Urothelium cell line (cell line): ENCODE data around the gene CASZ1.

Experiments
- DNase-seq: peaks from one replicate; pipeline ENCODE4 v3.0.0; 2011; ENCODE audit warnings: low spot score, mixed read lengths
- FAIRE-seq: peaks from 2 replicates; lab custom pipeline; 2011; peaks lifted over from hg19 to GRCh38; lab: Jason Lieb, UNC

Gene CASZ1

GRCh38 chr1:10677491-10678391 lies 118.7 kb downstream of the CASZ1 start:
- FAIRE-seq (no peak), DNase-seq (no peak)

DNA sequence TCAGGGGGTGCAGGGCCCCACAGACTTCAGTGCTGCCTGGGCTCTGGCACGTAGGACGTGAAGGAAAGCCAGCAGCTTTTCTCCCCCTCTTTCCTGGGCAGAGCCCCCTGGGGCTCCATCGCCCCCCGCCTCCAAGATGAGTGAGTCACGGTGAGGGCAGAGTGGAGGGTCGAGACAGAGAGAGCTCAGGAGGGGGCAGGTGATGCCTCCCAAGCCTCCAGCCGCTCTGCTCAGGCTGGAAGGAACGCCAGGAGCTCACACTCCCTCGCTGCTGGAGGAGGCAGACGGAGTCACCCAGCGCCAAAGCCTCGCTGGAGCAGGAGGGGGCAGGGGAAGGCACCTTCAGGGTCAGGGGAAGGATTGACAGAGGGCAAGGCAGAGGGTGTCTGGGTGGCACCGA lies 119.5 kb downstream of the CASZ1 start:
- FAIRE-seq = no peak
- DNase-seq = no peak

DNA sequence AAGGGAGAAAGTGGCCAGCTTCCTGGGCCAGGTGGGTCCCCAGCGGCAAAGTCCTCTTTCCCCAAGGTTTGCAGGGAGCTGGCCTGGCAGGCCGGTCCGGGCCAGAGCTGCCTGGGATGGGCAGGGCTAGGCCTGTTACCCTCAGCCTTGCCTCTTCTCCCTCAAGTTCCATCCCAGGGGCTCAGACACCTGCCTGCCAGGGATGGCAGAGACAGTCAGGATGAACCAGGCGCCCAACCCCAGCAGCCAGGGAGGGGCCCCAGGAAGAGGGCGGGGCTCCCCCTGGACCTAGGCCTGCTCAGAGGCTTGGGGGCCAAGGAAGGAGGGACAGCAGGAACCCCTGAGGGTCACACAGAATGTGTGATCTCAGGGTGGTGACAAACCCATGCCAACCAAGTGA lies 120.6 kb downstream of the CASZ1 start:
- no peak for DNase-seq
- no peak for FAIRE-seq

GRCh38 chr1:10674700-10675609 lies 121.5 kb downstream of the CASZ1 start:
- DNase-seq (no peak), FAIRE-seq (no peak)

- DNase-seq (no peak), FAIRE-seq (no peak)
Measured at GRCh38 chr1:10674222-10674621, 122.2 kb downstream of the CASZ1 start.

- FAIRE-seq = no peak
- DNase-seq = no peak
Measured at GRCh38 chr1:10673109-10673711, 123.2 kb downstream of the CASZ1 start.

DNA sequence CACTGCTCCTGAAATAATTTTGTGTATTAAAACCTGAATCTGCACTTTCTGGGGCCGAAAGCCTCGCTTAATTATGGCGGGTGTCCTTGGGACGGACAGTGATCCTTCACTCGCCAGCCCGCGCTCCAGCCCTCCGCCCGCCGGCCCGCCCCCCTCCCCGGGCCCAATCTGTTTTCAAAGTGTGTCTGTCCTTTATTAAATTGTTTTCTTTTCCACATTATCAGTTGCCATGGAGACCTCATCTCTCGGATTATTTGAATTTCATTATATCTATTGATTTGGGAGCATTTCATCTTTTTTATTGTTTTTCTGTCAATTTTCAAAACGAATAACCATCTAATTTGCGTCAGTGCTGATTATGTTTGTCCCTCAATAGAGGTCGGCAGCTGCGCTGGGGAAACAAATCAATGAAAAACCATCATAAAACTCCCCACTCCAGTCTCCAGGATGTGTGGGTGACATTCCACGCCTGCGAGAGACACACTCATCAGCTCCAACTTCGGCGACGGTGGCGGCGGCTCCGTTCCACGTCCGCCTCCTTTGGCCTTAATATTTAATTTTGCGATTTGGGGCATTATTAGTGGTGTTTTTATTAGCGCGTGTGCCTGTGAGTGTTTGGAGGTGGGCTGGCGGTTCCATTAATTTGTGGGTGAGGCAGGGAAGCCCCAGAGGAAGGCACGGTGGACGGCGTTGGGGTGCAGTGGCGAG lies 123.9 kb downstream of the CASZ1 start:
- no peak for FAIRE-seq
- DNase-seq = no peak

- FAIRE-seq = no peak
- DNase-seq = no peak
Measured at GRCh38 chr1:10671622-10672342, 124.7 kb downstream of the CASZ1 start.

- FAIRE-seq = no peak
- DNase-seq = no peak
Measured at GRCh38 chr1:10671090-10671489, 125.4 kb downstream of the CASZ1 start.

DNA sequence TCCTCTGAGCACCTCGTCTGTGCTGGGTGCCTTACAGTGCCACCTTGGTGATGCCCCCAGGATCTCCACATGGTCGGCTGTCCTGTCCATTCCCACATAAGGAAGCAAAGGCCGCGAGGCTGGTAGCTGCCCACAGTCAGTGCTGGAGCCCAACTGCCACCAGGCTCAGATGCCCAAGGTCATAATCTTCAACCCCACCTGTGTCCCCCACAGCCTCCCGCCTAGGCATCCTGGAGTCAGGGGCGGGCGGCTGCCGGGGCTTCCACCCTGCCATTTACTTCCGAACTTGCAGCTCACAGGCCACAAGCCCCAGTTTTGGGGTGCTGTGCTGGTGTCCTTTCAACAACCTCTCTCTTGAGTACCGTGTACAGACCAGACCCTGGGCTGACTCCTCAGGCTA lies 126.3 kb downstream of the CASZ1 start:
- DNase-seq (no peak), FAIRE-seq (no peak)

DNA sequence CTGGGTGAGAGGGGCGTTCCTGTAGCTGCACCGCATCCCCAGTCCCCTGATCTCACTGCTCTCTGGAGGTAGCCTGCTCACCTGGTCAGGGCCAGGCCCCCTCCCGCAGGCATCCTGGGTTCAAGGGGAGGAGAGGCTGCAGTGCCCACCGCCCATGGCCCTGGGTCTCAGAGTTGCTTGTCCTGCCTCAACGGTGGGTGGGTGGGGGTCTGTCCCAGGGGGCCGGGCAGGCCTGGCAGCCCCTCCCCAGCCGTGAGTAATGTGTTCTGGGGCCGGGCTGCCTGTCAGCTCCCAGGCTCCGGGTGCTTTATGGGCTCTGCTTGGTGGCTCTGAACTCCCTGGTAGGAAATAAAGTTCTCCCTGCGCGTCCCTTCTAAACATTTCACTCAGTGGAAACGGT lies 126.9 kb downstream of the CASZ1 start:
- FAIRE-seq = no peak
- DNase-seq = no peak

DNA sequence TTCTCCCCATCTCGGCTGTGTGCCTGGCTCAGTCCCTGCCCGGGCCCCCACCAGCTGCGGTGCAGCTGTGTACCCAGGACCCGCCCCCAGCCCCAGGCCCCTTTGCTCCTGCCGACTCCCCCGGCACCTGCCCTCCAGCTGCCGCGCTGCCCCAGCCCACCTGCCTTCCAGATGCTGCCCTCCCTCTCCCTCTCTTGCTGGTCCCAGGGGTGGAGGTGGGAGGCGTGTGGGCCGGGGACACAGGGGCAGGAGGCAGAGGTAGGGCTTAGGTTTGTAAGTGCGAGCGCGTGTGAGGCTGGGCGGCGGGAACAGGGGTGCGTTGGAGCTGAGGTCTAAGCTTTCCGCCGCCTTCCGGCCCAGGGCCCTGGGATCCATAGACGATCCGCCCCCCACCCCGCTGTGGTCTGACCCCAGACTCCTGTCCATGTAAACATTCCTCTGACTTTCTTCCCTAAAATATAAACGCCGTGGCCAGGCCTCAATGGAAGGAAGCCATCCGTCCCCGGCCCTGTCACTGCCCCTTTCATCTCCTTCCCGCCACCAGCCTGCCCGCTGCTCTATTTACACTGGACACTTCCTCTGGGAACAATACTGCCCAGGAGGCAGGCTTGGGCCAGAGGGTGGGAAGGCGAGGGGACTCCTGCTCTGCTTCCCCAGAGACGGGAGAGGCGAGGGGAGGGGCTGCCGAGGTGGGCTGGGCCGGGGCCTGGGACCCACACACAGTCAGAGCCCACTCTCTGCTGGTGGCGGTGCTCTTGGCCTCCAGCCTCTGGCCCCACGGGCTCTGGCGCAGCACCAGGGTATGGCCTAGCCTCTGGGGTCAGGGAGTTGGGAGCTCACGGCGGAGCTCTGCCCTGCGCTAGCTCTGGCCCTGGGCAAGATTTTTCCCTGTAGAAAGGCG lies 128.3 kb downstream of the CASZ1 start:
- FAIRE-seq = no peak

GRCh38 chr1:10665930-10666850 lies 130.3 kb downstream of the CASZ1 start:
- no peak for DNase-seq
- FAIRE-seq = no peak

More for the DNA sequence above, 128.3 kb downstream of the CASZ1 start:
- DNase-seq = no peak

DNA sequence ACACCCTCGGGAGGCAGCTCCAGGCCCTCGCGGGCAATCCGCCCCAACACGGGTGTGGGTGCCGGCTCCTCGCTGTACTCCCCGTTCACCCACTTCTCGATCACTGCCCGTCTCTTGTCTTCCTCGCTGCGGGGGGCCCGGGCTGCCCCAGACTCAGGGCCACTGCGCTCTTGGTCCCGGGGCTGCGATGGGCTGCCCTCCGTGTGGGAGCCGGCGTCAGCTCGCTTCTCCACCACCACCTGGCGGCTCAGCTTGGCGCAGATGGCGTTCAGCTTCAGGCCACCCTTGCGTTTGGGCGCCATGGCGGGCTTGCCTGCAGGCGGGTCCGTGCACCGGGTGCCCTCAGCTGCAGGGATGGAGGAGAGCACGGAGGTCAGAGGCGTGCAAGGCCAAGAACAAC lies 131.2 kb downstream of the CASZ1 start:
- FAIRE-seq (no peak), DNase-seq (no peak)

GRCh38 chr1:10664251-10664650 lies 132.2 kb downstream of the CASZ1 start:
- DNase-seq = no peak

GRCh38 chr1:10663678-10664035 lies 132.8 kb downstream of the CASZ1 start:
- FAIRE-seq = no peak
- DNase-seq = no peak

More at GRCh38 chr1:10664251-10664650, 132.2 kb downstream of the CASZ1 start:
- FAIRE-seq = no peak

DNA sequence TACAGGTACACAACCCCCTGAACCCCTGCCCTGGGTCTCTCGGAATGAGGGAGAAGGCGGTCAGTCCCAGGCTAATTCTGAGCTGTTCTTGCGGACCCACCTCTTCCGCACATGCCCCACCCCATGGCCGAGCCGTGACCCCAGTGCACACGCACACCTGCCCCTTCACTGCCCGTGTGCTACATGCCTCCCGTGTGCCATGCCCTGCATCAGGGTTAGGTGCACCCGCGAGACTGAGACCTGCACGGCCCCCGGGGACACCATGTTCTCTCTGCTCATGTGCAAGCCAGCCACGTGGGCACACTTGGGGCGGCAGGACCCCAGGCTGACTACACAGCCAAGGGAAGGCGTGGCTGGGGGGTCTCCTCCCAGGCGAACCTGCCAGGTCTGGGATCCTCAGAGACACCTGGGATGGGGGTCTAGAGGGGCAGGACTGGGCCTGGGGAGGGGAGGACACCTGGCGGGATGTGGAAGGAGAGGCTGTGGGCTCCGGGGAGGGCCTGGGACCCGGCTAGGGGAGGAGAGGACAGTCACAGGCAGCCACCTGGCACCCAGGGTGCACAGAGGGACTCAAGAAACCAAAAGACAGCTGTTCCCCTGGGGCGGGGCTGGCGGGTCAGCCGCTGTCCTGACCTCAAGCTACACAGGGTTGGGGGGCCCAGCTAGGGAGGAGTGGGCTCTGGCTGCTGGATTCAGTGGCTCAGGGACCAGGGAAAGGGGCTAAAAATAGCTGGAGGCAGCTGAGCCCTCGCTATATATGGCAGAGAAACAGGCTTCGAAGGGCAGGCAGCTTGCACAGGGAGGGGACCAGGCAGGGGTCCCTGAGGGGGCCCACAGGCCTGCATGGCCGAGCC lies 133.4 kb downstream of the CASZ1 start:
- DNase-seq = no peak
- no peak for FAIRE-seq
